GM21515 (cell line): ENCODE data around the gene DST.
"Not testable (repeated sequence)": the region's sequence is repeated elsewhere in the genome, so short reads cannot be mapped to it uniquely, and the experiment has no call there.

Experiments used
- ATAC-seq: cut with Tn5 transposase; IDR thresholded peaks from one replicate; pipeline ENCODE4 v1.9.1; 2021; ENCODE audit not compliant: unreplicated experiment

DST gene

GRCh38 chr6:56663344-56663743, 20.7 kb upstream of the DST start:
- no peak for ATAC-seq

GRCh38 chr6:56661338-56661737, 18.6 kb upstream of the DST start:
- ATAC-seq, result not testable (repeated sequence)

GRCh38 chr6:56660381-56660730, 17.7 kb upstream of the DST start:
- no peak for ATAC-seq

GRCh38 chr6:56659721-56660380, 17.2 kb upstream of the DST start:
- peak; percentile 86 for ATAC-seq

- no peak for ATAC-seq
Measured at GRCh38 chr6:56658326-56658725, 15.6 kb upstream of the DST start.

GRCh38 chr6:56657354-56657753, 14.7 kb upstream of the DST start:
- no peak for ATAC-seq

GRCh38 chr6:56656466-56656865, 13.8 kb upstream of the DST start:
- no peak for ATAC-seq

GRCh38 chr6:56655996-56656395, 13.3 kb upstream of the DST start:
- no peak for ATAC-seq

GRCh38 chr6:56655249-56655648, 12.6 kb upstream of the DST start:
- ATAC-seq, result no peak

GRCh38 chr6:56652994-56653393, 10.3 kb upstream of the DST start:
- ATAC-seq, result no peak

GRCh38 chr6:56652231-56652630, 9.5 kb upstream of the DST start:
- ATAC-seq, result no peak

- ATAC-seq, result no peak
Measured at GRCh38 chr6:56650191-56650590, 7.5 kb upstream of the DST start.

- no peak for ATAC-seq
Measured at GRCh38 chr6:56649782-56650181, 7.1 kb upstream of the DST start.

- no peak for ATAC-seq
Measured at GRCh38 chr6:56649053-56649769, 6.5 kb upstream of the DST start.

GRCh38 chr6:56647172-56647762, 4.6 kb upstream of the DST start:
- no peak for ATAC-seq

- ATAC-seq, result no peak
Measured at GRCh38 chr6:56644366-56644765, 1.7 kb upstream of the DST start.

GRCh38 chr6:56643379-56644089, 845 bp upstream of the DST start:
- no peak for ATAC-seq

GRCh38 chr6:56640374-56640773, 2.3 kb downstream of the DST start:
- ATAC-seq, result no peak

GRCh38 chr6:56638760-56639159, 3.9 kb downstream of the DST start:
- ATAC-seq, result no peak

GRCh38 chr6:56637640-56638039, 5.0 kb downstream of the DST start:
- ATAC-seq, result no peak

- no peak for ATAC-seq
Measured at GRCh38 chr6:56628105-56628504, 14.6 kb downstream of the DST start.

GRCh38 chr6:56625356-56625755, 17.3 kb downstream of the DST start:
- no peak for ATAC-seq
